H1 (cell line): ENCODE results near the gene RBM26. TPM values are rescaled to one million over a fixed set of nuclear protein-coding genes. Genes with fewer than 3 reads are reported as not detected.

Experiments used
- CTCF ChIA-PET: fragments of 300-600 bp; sonication (Branson Sonifier 250); formaldehyde crosslinking; loops from one replicate; lab custom pipeline; 2021; ENCODE audit not compliant: partially characterized antibody; lab: Charles Lee
- POLR2A ChIA-PET: fragments of 300-600 bp; sonication (Branson Sonifier 250); formaldehyde crosslinking; loops from one replicate; lab custom pipeline; 2021; ENCODE audit warnings: inconsistent platforms; ENCODE audit not compliant: partially characterized antibody; lab: Charles Lee
- DNase-seq, 2 experiments: peaks; one replicate each; pipeline versions ENCODE4 v3.0.0 to v3.0.0-alpha.2; 2010 to 2022; ENCODE audit warnings: low spot score in 2 of 2, low read depth in 1 of 2, mixed read lengths in 1 of 2
- FAIRE-seq: peaks from 2 replicates; lab custom pipeline; 2011; peaks lifted over from hg19 to GRCh38; lab: Jason Lieb, UNC
- H2AFZ ChIP-seq: 2 replicates; pipeline ENCODE4 v1.8.1; 2012; ENCODE audit warnings: low read length, inconsistent platforms
- H2AK5ac ChIP-seq: 2 replicates; pipeline ENCODE4 v1.6.1; 2013; ENCODE audit warnings: low read depth, low read length
- H2BK120ac ChIP-seq: replicated peaks from 2 replicates; pipeline ENCODE3; 2013; ENCODE audit warnings: low read depth, low read length, inconsistent platforms
- H2BK12ac ChIP-seq: 2 replicates; pipeline ENCODE4 v1.6.1; 2013; ENCODE audit warnings: low read depth, low read length
- H2BK15ac ChIP-seq: 2 replicates; pipeline ENCODE4 v1.6.1; 2013; ENCODE audit warnings: low read length
- H2BK20ac ChIP-seq: 2 replicates; pipeline ENCODE4 v1.6.1; 2013; ENCODE audit warnings: low read length
- H2BK5ac ChIP-seq: 2 replicates; pipeline ENCODE4 v1.6.1; 2013; ENCODE audit warnings: low read depth, low read length
- H3K14ac ChIP-seq: 2 replicates; pipeline ENCODE4 v1.6.1; 2013; ENCODE audit warnings: inconsistent platforms; ENCODE audit not compliant: insufficient read length
- H3K18ac ChIP-seq: 2 replicates; pipeline ENCODE4 v1.6.1; 2013; ENCODE audit warnings: low read length; ENCODE audit errors: extremely low read depth
- H3K23ac ChIP-seq: 2 replicates; pipeline ENCODE4 v1.6.1; 2013; ENCODE audit warnings: inconsistent platforms; ENCODE audit not compliant: insufficient read length
- H3K23me2 ChIP-seq: 2 replicates; pipeline ENCODE4 v1.6.1; 2013; ENCODE audit warnings: low read depth, low read length
- H3K27ac ChIP-seq: 2 replicates; pipeline ENCODE4 v1.6.1; 2011; ENCODE audit warnings: low read depth, low read length, inconsistent platforms
- H3K27me3 ChIP-seq, 4 experiments: replicated peaks in 1 of 4; 1 replicate in 1 of 4; 2 replicates in 3 of 4; pipeline versions ENCODE4 v1.6.1 to v1.8.1; 2011 to 2013; ENCODE audit warnings: low read length in 3 of 4, mild to moderate bottlenecking in 3 of 4, inconsistent platforms in 2 of 4, mixed read lengths in 2 of 4, moderate library complexity in 1 of 4; ENCODE audit not compliant: control insufficient read depth in 3 of 4, insufficient read depth in 3 of 4; ENCODE audit errors: extremely low read depth in 1 of 4
- H3K36me3 ChIP-seq, 4 experiments: 2 replicates each; pipeline versions ENCODE4 v1.6.1 to v1.8.1; 2011 to 2013; ENCODE audit warnings: mild to moderate bottlenecking in 4 of 4, low read length in 3 of 4, moderate library complexity in 2 of 4, control low read depth in 1 of 4, inconsistent platforms in 1 of 4; ENCODE audit not compliant: insufficient read depth in 4 of 4, control insufficient read depth in 2 of 4
- H3K4ac ChIP-seq: replicated peaks from 2 replicates; pipeline ENCODE3; 2013; ENCODE audit warnings: low read length, low read depth, mixed read lengths, inconsistent platforms; ENCODE audit not compliant: insufficient read length
- H3K4me1 ChIP-seq, 4 experiments: replicated peaks in 1 of 4; 1 replicate in 1 of 4; 2 replicates in 3 of 4; pipeline versions ENCODE4 v1.6.1 to v1.8.1; 2011 to 2013; ENCODE audit warnings: low read length in 3 of 4, inconsistent platforms in 2 of 4, mixed read lengths in 1 of 4; ENCODE audit not compliant: insufficient read depth in 4 of 4, control insufficient read depth in 3 of 4
- H3K4me2 ChIP-seq, 2 experiments: 2 replicates each; pipeline versions ENCODE4 v1.6.1 to v1.8.1; 2011 to 2013; ENCODE audit warnings: low read depth in 2 of 2, low read length in 2 of 2, control low read depth in 1 of 2, inconsistent platforms in 1 of 2, mild to moderate bottlenecking in 1 of 2; ENCODE audit not compliant: insufficient read depth in 1 of 2
- H3K4me3 ChIP-seq, 4 experiments: fragments of 200-600, 300-600 bp in 1 of 4; sonication (generic), shearing (Covaris generic), sonication (Bioruptor Twin) in 1 of 4; 2 replicates each; pipeline versions ENCODE4 v1.5.1 to v1.8.1; 2011 to 2016; ENCODE audit warnings: low read length in 4 of 4, low read depth in 3 of 4, control low read depth in 2 of 4, inconsistent platforms in 2 of 4, mild to moderate bottlenecking in 2 of 4, mixed read lengths in 1 of 4, moderate library complexity in 1 of 4; ENCODE audit not compliant: insufficient read depth in 2 of 4; ENCODE audit errors: extremely low read depth in 1 of 4
- H3K56ac ChIP-seq: replicated peaks from 2 replicates; pipeline ENCODE3; 2013; ENCODE audit warnings: low read depth, mild to moderate bottlenecking, mixed read lengths, low read length, inconsistent platforms; ENCODE audit not compliant: insufficient read length
- H3K79me1 ChIP-seq: 2 replicates; pipeline ENCODE4 v1.6.1; 2013; ENCODE audit warnings: low read depth, low read length, control low read depth
- H3K79me2 ChIP-seq, 2 experiments: 2 replicates each; pipeline versions ENCODE4 v1.6.1 to v1.8.1; 2012 to 2013; ENCODE audit warnings: low read length in 2 of 2, mild to moderate bottlenecking in 2 of 2, inconsistent platforms in 1 of 2; ENCODE audit not compliant: insufficient read depth in 2 of 2, control insufficient read depth in 1 of 2
- H3K9ac ChIP-seq, 4 experiments: replicated peaks in 1 of 4; 1 replicate in 1 of 4; 2 replicates in 3 of 4; pipeline versions ENCODE4 v1.6.1 to v1.8.1; 2011 to 2013; ENCODE audit warnings: low read depth in 3 of 4, low read length in 3 of 4, control low read depth in 2 of 4, mild to moderate bottlenecking in 2 of 4, moderate library complexity in 2 of 4, inconsistent platforms in 1 of 4; ENCODE audit errors: extremely low read depth in 1 of 4
- H3K9me3 ChIP-seq, 2 experiments: 2 replicates each; pipeline versions ENCODE4 v1.6.1 to v1.8.1; 2012 to 2013; ENCODE audit warnings: mild to moderate bottlenecking in 2 of 2, moderate library complexity in 2 of 2, control low read depth in 1 of 2, inconsistent platforms in 1 of 2, low read depth in 1 of 2, low read length in 1 of 2, mixed read lengths in 1 of 2; ENCODE audit not compliant: insufficient read depth in 2 of 2
- H4K20me1 ChIP-seq, 2 experiments: replicated peaks in 1 of 2; 2 replicates each; pipeline versions ENCODE3 to v1.8.1; 2011 to 2013; ENCODE audit warnings: inconsistent platforms in 2 of 2, low read length in 2 of 2, mild to moderate bottlenecking in 1 of 2; ENCODE audit not compliant: insufficient read depth in 2 of 2, control insufficient read depth in 1 of 2
- H4K5ac ChIP-seq: 2 replicates; pipeline ENCODE4 v1.6.1; 2013; ENCODE audit warnings: low read length, low read depth, mixed read lengths, inconsistent platforms; ENCODE audit not compliant: insufficient read length
- H4K8ac ChIP-seq: 2 replicates; pipeline ENCODE4 v1.8.0; 2013; ENCODE audit warnings: mild to moderate bottlenecking, moderate library complexity, low read length, inconsistent platforms; ENCODE audit not compliant: insufficient read depth; ENCODE audit errors: extremely low read depth
- H4K91ac ChIP-seq: replicated peaks from 2 replicates; pipeline ENCODE3; 2013; ENCODE audit warnings: low read length, mixed read lengths, inconsistent platforms; ENCODE audit not compliant: insufficient read length
- BCL11A ChIP-seq, 2 experiments: IDR thresholded peaks; one replicate each; pipeline ENCODE4 v1.6.1; 2011; ENCODE audit warnings: low read depth in 2 of 2, low read length in 2 of 2, mild to moderate bottlenecking in 2 of 2
- CREB1 ChIP-seq: IDR thresholded peaks from 2 replicates; pipeline ENCODE4 v1.6.1; 2012; ENCODE audit warnings: inconsistent platforms
- EGR1 ChIP-seq: IDR thresholded peaks from 2 replicates; pipeline ENCODE4 v1.6.1; 2011; ENCODE audit warnings: low read depth, low read length, borderline replicate concordance
- GTF2F1 ChIP-seq: IDR thresholded peaks from 2 replicates; pipeline ENCODE4 v1.6.1; 2012; ENCODE audit warnings: low read depth, low read length, improper control_type of control experiment, borderline replicate concordance
- HDAC2 ChIP-seq, 2 experiments: fragments of 300-600 bp in 1 of 2; sonication (generic) in 1 of 2; IDR thresholded peaks; 2 replicates each; pipeline ENCODE4 v1.6.1; 2011 to 2012; ENCODE audit warnings: low read depth in 2 of 2, low read length in 2 of 2, mild to moderate bottlenecking in 2 of 2, moderate library complexity in 2 of 2, borderline replicate concordance in 1 of 2, inconsistent platforms in 1 of 2
- JUN ChIP-seq: IDR thresholded peaks from 2 replicates; pipeline ENCODE4 v1.6.1; 2011; ENCODE audit warnings: low read depth, mild to moderate bottlenecking, improper control_type of control experiment, low read length
- RAD21 ChIP-seq, 2 experiments: IDR thresholded peaks in 1 of 2; conservative IDR thresholded peaks in 1 of 2; 2 replicates each; pipeline ENCODE4 v1.6.1; 2011; ENCODE audit warnings: low read depth in 2 of 2, low read length in 2 of 2, improper control_type of control experiment in 1 of 2, inconsistent platforms in 1 of 2, mild to moderate bottlenecking in 1 of 2, moderate library complexity in 1 of 2
- SIN3A ChIP-seq, 2 experiments: IDR thresholded peaks in 1 of 2; conservative IDR thresholded peaks in 1 of 2; 2 replicates each; pipeline ENCODE4 v1.6.1; 2011 to 2012; ENCODE audit warnings: low read length in 2 of 2, improper control_type of control experiment in 1 of 2, low read depth in 1 of 2, mild to moderate bottlenecking in 1 of 2
- SIX5 ChIP-seq: IDR thresholded peaks from 2 replicates; pipeline ENCODE4 v1.6.1; 2011; ENCODE audit warnings: mild to moderate bottlenecking, low read depth, low read length
- TAF7 ChIP-seq: optimal IDR thresholded peaks from 2 replicates; pipeline ENCODE3; 2011; ENCODE audit warnings: low read depth, mild to moderate bottlenecking, inconsistent platforms, low read length, moderate library complexity, borderline replicate concordance
- TCF12 ChIP-seq: IDR thresholded peaks from 2 replicates; pipeline ENCODE4 v1.6.1; 2011; ENCODE audit warnings: low read depth, mild to moderate bottlenecking, low read length
- YY1 ChIP-seq: IDR thresholded peaks from 2 replicates; pipeline ENCODE4 v1.6.1; 2011; ENCODE audit warnings: low read depth, mild to moderate bottlenecking, low read length
- ZNF274 ChIP-seq: IDR thresholded peaks from 2 replicates; pipeline ENCODE4 v1.7.0; 2012; ENCODE audit warnings: low read length, borderline replicate concordance; ENCODE audit errors: extremely low read depth
- WGBS, 2 experiments: shearing (Covaris generic) in 1 of 2; methylation state at CpG; one replicate each; pipeline versions ENCODE4 v1.1.6 to v1.1.7; 2013 to 2015; ENCODE audit warnings: low lambda C conversion rate in 2 of 2, mixed read lengths in 2 of 2, inconsistent platforms in 1 of 2, low coverage in 1 of 2, missing lambda C conversion rate in 1 of 2; ENCODE audit not compliant: insufficient replicate concordance in 2 of 2, insufficient coverage in 1 of 2, insufficient read length in 1 of 2; ENCODE audit errors: extremely low coverage in 1 of 2, missing lambda C conversion rate in 1 of 2; 5-methylcytosine and 5-hydroxymethylcytosine counted together
- polyA plus RNA-seq, 7 experiments: library from polyadenylated mRNA; depleted of rRNA in 3 of 7; stranded (reverse) in 5 of 7; unstranded in 2 of 7; fragments of >200 nt in 5 of 7; fragments of 200-250 nt in 2 of 7; gene quantifications; 1 replicate in 5 of 7; 2 replicates in 1 of 7; 4 replicates in 1 of 7; pipeline versions ENCODE4 v1.2.1 to v1.2.3, GENCODE V29; 2011 to 2013; ENCODE audit warnings: missing spikeins in 2 of 7, mixed read lengths in 2 of 7
- total RNA-seq: library from RNA; stranded (reverse); fragmentation: NEBNext Ultra II Directional; extraction: Animal tissue kit (Norgen Biotek cat#: 25700); gene quantifications from 2 replicates; pipeline ENCODE4 v1.2.1, GENCODE V29; 2021

RBM26 gene
- total and polyA plus RNA-seq, 2 of the 8 experiments (the other 6 are each of a cell fraction or from before 2014, with no cell fraction given) = 20.3 to 65.5 TPM

GRCh38 chr13:79376843-79377242, 29.2 kb downstream of the RBM26 start:
- Histone ChIP-seq H3K36me3 (peaks cover 7 to 39% (median 19%) of the 10 kb centered on the region in 4 experiments), H3K23ac (no peak overlapping the region), H4K91ac (no peak overlapping the region), H3K18ac (no peak overlapping the region), H4K8ac (no peak overlapping the region), H3K4me1 (no peaks in the 10 kb centered on the region), H3K27me3 (no peaks in the 10 kb centered on the region), H2BK5ac (no peak overlapping the region), H2BK15ac (no peak overlapping the region), H3K79me2 (peaks cover 0 to 32% of the 10 kb centered on the region in 2 experiments; a peak in 3 of 4 replicates), H4K5ac (no peak overlapping the region), H3K14ac (no peak overlapping the region), H3K4me3 (no peak overlapping the region)
- CTCF ChIA-PET = no interaction called here
- TF ChIP-seq CREB1 (no peak), JUN (no peak), TAF7 (no peak), TCF12 (no peak), GTF2F1 (no peak), SIN3A (conservative IDR thresholded peaks at IDR 0.05 in 1 of 2, IDR thresholded peaks at IDR 0.05 in 1 of 2; ENCODE audit: low read depth in 1 of 2, low read length in 2 of 2) (no peak), YY1 (no peak), SIX5 (no peak), ZNF274 (no peak), EGR1 (no peak), BCL11A (IDR thresholded peaks at IDR 0.05; ENCODE audit: low read depth in 2 of 2, low read length in 2 of 2) (no peak), RAD21 (IDR thresholded peaks at IDR 0.05 in 1 of 2, conservative IDR thresholded peaks at IDR 0.05 in 1 of 2; ENCODE audit: low read depth in 2 of 2, low read length in 2 of 2) (no peak), HDAC2 (IDR thresholded peaks at IDR 0.05; ENCODE audit: borderline replicate concordance in 1 of 2, low read depth in 2 of 2, low read length in 2 of 2) (no peak)
- TF ChIP-seq, all 59 proteins: peak for 0
- 96% methylated on average over 3 of the region's 3 CpGs; no CpG with 5 or more reads in 1 of the 2 experiments for WGBS, 2 experiments
- H2BK20ac ChIP-seq = no peak overlapping the region
- POLR2A ChIA-PET = no interaction called here
- H2BK120ac ChIP-seq = no peak overlapping the region
- H3K56ac ChIP-seq = no peak overlapping the region
- H3K4ac ChIP-seq = no peak overlapping the region
- H3K23me2 ChIP-seq = no peaks in the 10 kb centered on the region
- H2AK5ac ChIP-seq = no peak overlapping the region
- no peaks in the 10 kb centered on the region for H3K79me1 ChIP-seq
- H3K27ac ChIP-seq = no peak overlapping the region
- no peak overlapping the region for H3K4me2 ChIP-seq
- DNase-seq (no peak), FAIRE-seq (no peak)
- no peak overlapping the region for H3K9ac ChIP-seq
- no peak overlapping the region for H2BK12ac ChIP-seq
- no peak overlapping the region for H2AFZ ChIP-seq
- H3K9me3 ChIP-seq = no peaks in the 10 kb centered on the region
- peaks cover 0 to 2% of the 10 kb centered on the region in 2 experiments for H4K20me1 ChIP-seq
